PC-3 (cell line): Measurements from ENCODE around the gene USP50. TPM values are rescaled to one million over a fixed set of nuclear protein-coding genes. Genes with fewer than 3 reads are reported as not detected.

Source experiments
- ATAC-seq: fragments of 200-7000 bp; cut with Tn5 transposase; 2 replicates; pipeline ENCODE4 v1.9.1; 2020; ENCODE audit warnings: mild to moderate bottlenecking, moderate library complexity
- BruUV-seq: library from RNA; stranded (reverse); fragments of 400-500 nt; replicated peaks from 2 replicates; lab custom pipeline; 2021; lab: Mats Ljungman, UMichigan
- CTCF ChIA-PET: fragments of 300-600 bp; sonication (Branson Sonifier 250); formaldehyde crosslinking; loops from one replicate; lab custom pipeline; 2022; ENCODE audit warnings: antibody characterized with exemption; lab: Charles Lee
- POLR2A ChIA-PET: fragments of 300-600 bp; sonication (Branson Sonifier 250); formaldehyde crosslinking; loops from one replicate; lab custom pipeline; 2022; ENCODE audit warnings: antibody characterized with exemption; ENCODE audit not compliant: unreplicated experiment; lab: Charles Lee
- DNase-seq: peaks from one replicate; pipeline ENCODE4 v3.0.0-alpha.2; 2015
- H2AFZ ChIP-seq: fragments of 300-600 bp; sonication (generic); 2 replicates; pipeline ENCODE4 v1.6.0; 2016; ENCODE audit warnings: antibody characterized with exemption, low read length
- H3F3A ChIP-seq: fragments of 300-600 bp; sonication (generic); one replicate; pipeline ENCODE4 v1.6.0; 2017; ENCODE audit warnings: antibody characterized with exemption, low read length, control low read depth, mild to moderate bottlenecking; ENCODE audit not compliant: unreplicated experiment
- H3K27ac ChIP-seq: fragments of 300-600 bp; sonication (generic); 2 replicates; pipeline ENCODE4 v1.5.1; 2016; ENCODE audit warnings: mild to moderate bottlenecking, low read length
- H3K27me3 ChIP-seq: fragments of 300-600 bp; sonication (generic); 2 replicates; pipeline ENCODE4 v1.6.1; 2016; ENCODE audit warnings: low read length, mixed read lengths
- H3K36me3 ChIP-seq: fragments of 300-600 bp; sonication (generic); 2 replicates; pipeline ENCODE4 v1.6.1; 2016; ENCODE audit warnings: low read depth, mixed run types, low read length, mixed read lengths
- H3K4me1 ChIP-seq: fragments of 300-600 bp; sonication (generic); 2 replicates; pipeline ENCODE4 v1.5.1; 2016; ENCODE audit warnings: low read length; ENCODE audit not compliant: insufficient read depth
- H3K4me2 ChIP-seq: fragments of 300-600 bp; sonication (generic); 2 replicates; pipeline ENCODE4 v1.6.0; 2016; ENCODE audit warnings: low read length
- H3K4me3 ChIP-seq: fragments of 300-600 bp; sonication (generic); 2 replicates; pipeline ENCODE4 v1.5.1; 2016; ENCODE audit warnings: mild to moderate bottlenecking, low read length, mixed read lengths
- H3K79me2 ChIP-seq: fragments of 300-600 bp; sonication (generic); 2 replicates; pipeline ENCODE4 v1.6.1; 2017; ENCODE audit warnings: low read length, mixed read lengths
- H3K9ac ChIP-seq: fragments of 300-600 bp; sonication (generic); 2 replicates; pipeline ENCODE4 v1.6.0; 2016; ENCODE audit warnings: mild to moderate bottlenecking, low read length
- H3K9me2 ChIP-seq: fragments of 300-600 bp; sonication (generic); replicated peaks from 2 replicates; pipeline ENCODE4 v1.6.1; 2016; ENCODE audit warnings: mixed run types, low read length, mixed read lengths
- H3K9me3 ChIP-seq: fragments of 300-600 bp; sonication (generic); 2 replicates; pipeline ENCODE4 v1.6.1; 2016; ENCODE audit warnings: low read length, mixed read lengths
- H4K20me1 ChIP-seq: fragments of 300-600 bp; sonication (generic); 2 replicates; pipeline ENCODE4 v1.6.1; 2016; ENCODE audit warnings: low read length, mixed read lengths
- CTCF ChIP-seq: fragments of 300-600 bp; sonication (generic); conservative IDR thresholded peaks from 2 replicates; pipeline ENCODE4 v1.5.1; 2017; ENCODE audit warnings: antibody characterized with exemption, low read depth, mild to moderate bottlenecking, low read length
- EZH2 ChIP-seq: fragments of 300-600 bp; sonication (generic); IDR thresholded peaks from one replicate; pipeline ENCODE4 v1.6.1; 2017; ENCODE audit warnings: antibody characterized with exemption, mild to moderate bottlenecking, low read length; ENCODE audit not compliant: unreplicated experiment
- EZH2phosphoT487 ChIP-seq: fragments of 300-600 bp; sonication (generic); IDR thresholded peaks from 2 replicates; pipeline ENCODE4 v1.6.1; 2018; ENCODE audit warnings: mild to moderate bottlenecking, antibody characterized with exemption, low read length, borderline replicate concordance
- intact Hi-C: fragments of 100-400 bp; cut with micrococcal nuclease; formaldehyde crosslinking; loops from 2 replicates; pipeline ENCODE4 v1.9.0; 2023
- total RNA-seq: library from RNA; depleted of rRNA; stranded (reverse); fragments of >200 nt; gene quantifications from 2 replicates; pipeline ENCODE4 v1.2.3, GENCODE V29; 2014

USP50 gene
- total RNA-seq, 1 experiment from 2014 or later = not detected

GRCh38 chr15:50563756-50564155 lies 17.3 kb upstream of the USP50 start:
- Histone ChIP-seq H3K4me1 (no peaks in the 10 kb centered on the region), H3K9me2 (no peaks in the 10 kb centered on the region), H2AFZ (no peak overlapping the region), H4K20me1 (no peaks in the 10 kb centered on the region), H3K9me3 (no peaks in the 10 kb centered on the region), H3K9ac (no peak overlapping the region), H3K27ac (no peak overlapping the region), H3K27me3 (no peaks in the 10 kb centered on the region), H3F3A (no peaks in the 10 kb centered on the region), H3K4me3 (no peak overlapping the region), H3K79me2 (no peaks in the 10 kb centered on the region), H3K36me3 (peaks cover 5% of the 10 kb centered on the region; the same call in 1 of the 2 replicates), H3K4me2 (no peak overlapping the region)
- BruUV-seq = no TSS peak
- ChIA-PET CTCF (no interaction called here), POLR2A (interaction anchor here (0.6 kb wide), 1 partner anchor 140 kb away, joined by 3 read pairs; the partner anchor contains the start of gene USP8)
- ATAC-seq (no peak), DNase-seq (no peak)
- TF ChIP-seq CTCF (no peak), EZH2phosphoT487 (no peak), EZH2 (no peak)
- intact Hi-C loops = no loop called here

- H3K79me2 ChIP-seq = no peaks in the 10 kb centered on the region
- no peak for DNase-seq
- no peak for ATAC-seq
- H3K4me2 ChIP-seq = no peak overlapping the region
- ChIA-PET POLR2A (no interaction called here), CTCF (no interaction called here)
- H3K27ac ChIP-seq = no peak overlapping the region
- BruUV-seq = no TSS peak
- H3K9me3 ChIP-seq = no peaks in the 10 kb centered on the region
- H3K9ac ChIP-seq = no peak overlapping the region
- no peak overlapping the region for H3K4me3 ChIP-seq
- peaks cover 5% of the 10 kb centered on the region; the same call in 1 of the 2 replicates for H3K36me3 ChIP-seq
- intact Hi-C loops = no loop called here
- no peaks in the 10 kb centered on the region for H4K20me1 ChIP-seq
- H3K27me3 ChIP-seq = no peaks in the 10 kb centered on the region
- no peaks in the 10 kb centered on the region for H3F3A ChIP-seq
- no peaks in the 10 kb centered on the region for H3K4me1 ChIP-seq
- TF ChIP-seq CTCF = no peak
- no peaks in the 10 kb centered on the region for H3K9me2 ChIP-seq
- no peak overlapping the region for H2AFZ ChIP-seq
Measured at GRCh38 chr15:50562735-50563640, 16.5 kb upstream of the USP50 start.

GRCh38 chr15:50558012-50558411 lies 11.5 kb upstream of the USP50 start:
- no peaks in the 10 kb centered on the region for H3F3A ChIP-seq
- no peak overlapping the region for H3K4me2 ChIP-seq
- no peaks in the 10 kb centered on the region for H3K9me2 ChIP-seq
- CTCF ChIA-PET = no interaction called here
- H3K36me3 ChIP-seq = no peaks in the 10 kb centered on the region
- H3K4me3 ChIP-seq = no peak overlapping the region
- no peak overlapping the region for H3K27ac ChIP-seq
- no peaks in the 10 kb centered on the region for H3K27me3 ChIP-seq
- intact Hi-C loops = no loop called here
- BruUV-seq = no TSS peak
- no peaks in the 10 kb centered on the region for H3K4me1 ChIP-seq
- no peak overlapping the region for H2AFZ ChIP-seq
- no peak overlapping the region for H3K9ac ChIP-seq
- no peaks in the 10 kb centered on the region for H3K9me3 ChIP-seq
- no peak for ATAC-seq
- H3K79me2 ChIP-seq = no peaks in the 10 kb centered on the region
- POLR2A ChIA-PET = no interaction called here
- no peak for TF ChIP-seq EZH2
- DNase-seq = no peak
- H4K20me1 ChIP-seq = no peaks in the 10 kb centered on the region
